ENCODE results near the gene SSBP3. TPM values are rescaled to one million over a fixed set of nuclear protein-coding genes. Genes with fewer than 3 reads are reported as not detected.
A peak's percentile ranks its signal among the peaks of the same experiment; 100 is the strongest.

The SSBP3 gene
- total and polyA plus RNA-seq, 4 donors: 43.7 to 83.4 (median 65.8) TPM

DNA sequence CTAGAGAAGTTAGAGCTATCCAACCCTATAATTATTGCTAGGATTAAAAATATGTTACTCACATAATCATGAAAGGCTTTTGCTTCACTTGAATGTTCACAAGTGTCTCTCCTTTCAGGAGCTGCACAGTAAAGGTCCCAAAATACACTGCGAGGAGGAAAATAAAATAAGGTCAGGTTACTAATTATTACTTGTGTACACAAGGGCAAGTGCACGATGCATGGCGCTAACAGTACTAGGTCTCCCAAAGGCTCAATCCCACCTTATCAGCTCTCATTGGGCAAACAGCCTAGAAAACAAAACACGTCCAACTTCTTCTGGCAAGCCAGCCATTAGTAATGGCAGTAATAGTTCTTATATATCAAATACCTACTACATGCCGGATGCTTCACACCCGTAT, 4.4 kb downstream of the SSBP3 start:
- Histone ChIP-seq H3K27ac (ENCODE audit: low read depth in 1 of 2, low read length in 2 of 2) (no peak overlapping the region), H3K27me3 (ENCODE audit: control insufficient read depth in 1 of 2, insufficient read depth in 2 of 2, low read length in 1 of 2) (no peaks in the 10 kb centered on the region), H3K36me3 (ENCODE audit: control insufficient read depth in 1 of 2, insufficient read depth in 2 of 2, low read length in 1 of 2) (peaks cover 4 to 5% of the 10 kb centered on the region in 2 donors), H3K4me3 (ENCODE audit: low read length in 2 of 2) (no peak overlapping the region), H3K9me3 (ENCODE audit: control insufficient read depth, low read length) (no peaks in the 10 kb centered on the region), H3K4me1 (ENCODE audit: control insufficient read depth in 1 of 2, insufficient read depth in 2 of 2, low read length in 2 of 2) (peaks cover 3 to 4% of the 10 kb centered on the region in 2 donors)
- intact Hi-C loops (cut with DNase I): no loop called here
- ATAC-seq (ENCODE audit: low FRiP score): no peak
- 43 to 54% methylated on average over 6 of the region's 6 CpGs for WGBS, 2 donors
- no peak for DNase-seq

DNA sequence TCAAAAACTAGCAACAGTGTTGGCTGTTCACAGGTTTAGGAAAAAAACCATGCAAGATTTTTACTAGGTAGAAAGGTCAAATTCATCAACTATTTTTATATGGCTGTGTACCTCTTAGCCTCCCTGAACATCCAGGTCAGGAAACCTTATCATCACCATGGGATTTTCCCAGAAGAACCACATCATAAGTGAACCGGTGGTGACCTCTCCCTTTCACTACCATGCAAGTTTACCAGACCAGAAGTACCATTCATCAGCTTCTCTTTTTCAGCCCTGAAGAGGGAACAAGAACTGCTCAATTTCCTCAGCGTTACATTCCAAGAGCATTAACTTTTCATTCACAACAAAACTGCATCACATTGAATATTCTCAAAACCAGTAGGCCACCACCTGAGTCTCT, 5.9 kb downstream of the SSBP3 start:
- intact Hi-C loops (cut with DNase I): no loop called here
- 96% methylated on average over 2 of the region's 2 CpGs for WGBS, 2 donors
- ATAC-seq (ENCODE audit: low FRiP score): no peak
- DNase-seq: no peak
- H3K27me3 ChIP-seq (ENCODE audit: control insufficient read depth in 1 of 2, insufficient read depth in 2 of 2, low read length in 1 of 2): no peaks in the 10 kb centered on the region
- no peaks in the 10 kb centered on the region for H3K9me3 ChIP-seq (ENCODE audit: control insufficient read depth, low read length)
- peaks cover 4 to 5% of the 10 kb centered on the region in 2 donors for H3K36me3 ChIP-seq (ENCODE audit: control insufficient read depth in 1 of 2, insufficient read depth in 2 of 2, low read length in 1 of 2)
- H3K4me1 ChIP-seq (ENCODE audit: control insufficient read depth in 1 of 2, insufficient read depth in 2 of 2, low read length in 2 of 2): peaks cover 3 to 4% of the 10 kb centered on the region in 2 donors
- H3K27ac ChIP-seq (ENCODE audit: low read depth in 1 of 2, low read length in 2 of 2): no peak overlapping the region
- no peak overlapping the region for H3K4me3 ChIP-seq (ENCODE audit: low read length in 2 of 2)

DNA sequence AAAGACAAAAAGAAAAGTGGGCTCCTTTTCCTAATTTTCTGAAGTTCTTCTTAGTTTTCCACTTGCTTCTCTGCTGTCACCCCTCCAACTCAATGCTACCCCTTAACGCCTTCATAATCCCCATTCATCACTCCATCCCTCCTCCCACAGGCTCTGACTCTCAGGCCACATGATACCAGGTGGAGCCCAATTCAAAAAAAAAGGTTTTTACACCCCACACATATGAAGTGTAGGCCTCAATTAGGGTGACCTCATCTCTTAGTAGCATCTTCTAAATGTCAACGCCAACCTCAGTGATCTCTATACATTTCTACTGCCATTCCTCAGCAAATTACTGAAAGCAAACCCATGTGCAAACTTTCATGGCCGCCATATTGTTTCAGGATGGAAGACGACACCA, 6.4 kb downstream of the SSBP3 start:
- H3K4me3 ChIP-seq (ENCODE audit: low read length in 2 of 2): no peak overlapping the region
- peaks cover 4 to 5% of the 10 kb centered on the region in 2 donors for H3K36me3 ChIP-seq (ENCODE audit: control insufficient read depth in 1 of 2, insufficient read depth in 2 of 2, low read length in 1 of 2)
- intact Hi-C loops (cut with DNase I): no loop called here
- DNase-seq (no peak), ATAC-seq (ENCODE audit: low FRiP score) (no peak)
- no peaks in the 10 kb centered on the region for H3K9me3 ChIP-seq (ENCODE audit: control insufficient read depth, low read length)
- 98% methylated on average over 4 of the region's 4 CpGs for WGBS, 2 donors
- H3K4me1 ChIP-seq (ENCODE audit: control insufficient read depth in 1 of 2, insufficient read depth in 2 of 2, low read length in 2 of 2): peaks cover 3 to 4% of the 10 kb centered on the region in 2 donors
- H3K27ac ChIP-seq (ENCODE audit: low read depth in 1 of 2, low read length in 2 of 2): no peak overlapping the region
- no peaks in the 10 kb centered on the region for H3K27me3 ChIP-seq (ENCODE audit: control insufficient read depth in 1 of 2, insufficient read depth in 2 of 2, low read length in 1 of 2)

DNA sequence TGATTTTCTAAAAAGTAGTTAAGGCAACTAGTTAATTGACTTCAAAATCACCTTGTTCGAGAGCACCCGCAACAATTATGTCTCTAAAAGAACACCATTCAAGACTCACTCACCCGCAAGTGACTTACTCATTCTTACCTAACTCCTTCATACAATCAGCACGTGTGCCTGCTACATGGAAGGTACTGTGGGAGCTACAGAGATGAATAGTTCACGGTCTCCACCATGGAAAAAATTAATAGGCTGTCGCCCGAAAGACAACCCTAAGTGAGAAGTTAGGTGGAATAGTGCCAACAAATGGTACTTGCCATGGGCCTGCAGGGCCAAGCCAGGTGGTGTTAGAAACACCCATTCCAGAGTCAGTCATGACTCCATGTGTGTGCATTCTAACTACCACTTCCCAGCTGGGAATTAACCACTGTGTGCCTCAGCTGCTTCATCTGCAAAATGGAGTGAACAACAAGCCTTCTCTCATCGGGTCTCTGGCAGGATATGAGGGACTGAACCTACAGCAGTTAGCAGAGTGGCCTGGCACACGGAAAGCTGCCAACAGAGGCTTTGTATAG, 7.1 kb downstream of the SSBP3 start:
- 94 to 95% methylated on average over 9 of the region's 9 CpGs for WGBS, 2 donors
- intact Hi-C loops (cut with DNase I): no loop called here
- H3K36me3 ChIP-seq (ENCODE audit: control insufficient read depth in 1 of 2, insufficient read depth in 2 of 2, low read length in 1 of 2): peaks cover 4 to 5% of the 10 kb centered on the region in 2 donors
- DNase-seq (no peak), ATAC-seq (ENCODE audit: low FRiP score) (no peak)
- no peak overlapping the region for H3K27ac ChIP-seq (ENCODE audit: low read depth in 1 of 2, low read length in 2 of 2)
- H3K4me3 ChIP-seq (ENCODE audit: low read length in 2 of 2): no peak overlapping the region
- no peaks in the 10 kb centered on the region for H3K9me3 ChIP-seq (ENCODE audit: control insufficient read depth, low read length)
- H3K4me1 ChIP-seq (ENCODE audit: control insufficient read depth in 1 of 2, insufficient read depth in 2 of 2, low read length in 2 of 2): peaks cover 3 to 4% of the 10 kb centered on the region in 2 donors
- no peaks in the 10 kb centered on the region for H3K27me3 ChIP-seq (ENCODE audit: control insufficient read depth in 1 of 2, insufficient read depth in 2 of 2, low read length in 1 of 2)

DNA sequence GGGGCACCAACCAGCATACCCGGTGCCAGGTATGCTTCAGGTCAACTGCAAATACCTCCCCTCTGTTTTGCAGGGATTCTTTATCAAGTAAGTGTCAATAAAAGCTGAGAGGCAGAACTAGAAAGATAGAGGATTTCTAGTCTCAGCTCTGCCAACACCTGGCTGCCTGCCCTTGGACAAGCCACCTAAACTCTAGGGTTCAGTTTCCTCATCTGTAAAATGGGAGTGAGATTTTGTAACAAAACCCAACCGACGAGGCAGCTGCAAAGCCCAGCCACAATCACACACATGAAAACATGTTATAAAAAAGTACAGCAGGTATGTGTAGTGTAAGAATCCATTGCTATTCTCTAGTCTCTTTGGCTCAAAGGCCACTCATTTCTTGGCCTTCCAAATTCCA, 8.2 kb downstream of the SSBP3 start:
- no peaks in the 10 kb centered on the region for H3K27me3 ChIP-seq (ENCODE audit: control insufficient read depth in 1 of 2, insufficient read depth in 2 of 2, low read length in 1 of 2)
- ATAC-seq (ENCODE audit: low FRiP score) (no peak), DNase-seq (no peak)
- peaks cover 4 to 8% of the 10 kb centered on the region in 2 donors for H3K36me3 ChIP-seq (ENCODE audit: control insufficient read depth in 1 of 2, insufficient read depth in 2 of 2, low read length in 1 of 2)
- H3K4me3 ChIP-seq (ENCODE audit: low read length in 2 of 2): no peak overlapping the region
- intact Hi-C loops (cut with DNase I): no loop called here
- H3K27ac ChIP-seq (ENCODE audit: low read depth in 1 of 2, low read length in 2 of 2): no peak overlapping the region
- H3K4me1 ChIP-seq (ENCODE audit: control insufficient read depth in 1 of 2, insufficient read depth in 2 of 2, low read length in 2 of 2): peaks cover 1 to 3% of the 10 kb centered on the region in 2 donors
- 89 to 94% methylated on average over 3 of the region's 3 CpGs for WGBS, 2 donors
- no peaks in the 10 kb centered on the region for H3K9me3 ChIP-seq (ENCODE audit: control insufficient read depth, low read length)

DNA sequence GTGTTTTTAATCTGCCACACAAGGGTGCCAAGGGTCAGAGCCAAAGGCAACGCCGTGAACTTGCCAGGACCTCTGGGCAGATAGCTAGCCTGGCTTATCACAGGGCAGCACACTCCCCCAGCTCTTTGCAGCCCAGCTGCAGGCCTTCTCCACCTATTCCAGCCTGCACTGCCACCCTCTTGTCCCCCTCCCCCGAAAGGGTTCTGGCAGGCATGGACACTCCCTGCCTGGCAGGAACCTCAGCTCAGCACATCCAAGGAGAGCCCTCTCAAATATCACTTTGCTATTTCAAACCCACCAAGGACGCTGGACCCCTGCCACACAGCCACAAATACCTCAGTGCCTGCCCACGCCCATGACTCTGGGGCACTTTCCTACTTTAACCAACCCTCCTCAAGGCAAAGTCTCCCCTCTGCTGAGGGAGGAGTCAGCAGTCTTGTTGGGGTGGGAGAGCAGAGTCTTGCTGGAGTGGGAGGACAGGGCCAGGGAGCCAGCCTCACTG, 9.1 kb downstream of the SSBP3 start:
- WGBS, 2 donors: 4 to 6% methylated on average over 5 of the region's 5 CpGs
- intact Hi-C loops (cut with DNase I): no loop called here
- no peak overlapping the region for H3K4me3 ChIP-seq (ENCODE audit: low read length in 2 of 2)
- no peaks in the 10 kb centered on the region for H3K27me3 ChIP-seq (ENCODE audit: control insufficient read depth in 1 of 2, insufficient read depth in 2 of 2, low read length in 1 of 2)
- no peak overlapping the region for H3K27ac ChIP-seq (ENCODE audit: low read depth in 1 of 2, low read length in 2 of 2)
- H3K36me3 ChIP-seq (ENCODE audit: control insufficient read depth in 1 of 2, insufficient read depth in 2 of 2, low read length in 1 of 2): peaks cover 4 to 10% of the 10 kb centered on the region in 2 donors
- no peak for DNase-seq
- ATAC-seq (ENCODE audit: low FRiP score): peak; percentile 49
- H3K4me1 ChIP-seq (ENCODE audit: control insufficient read depth in 1 of 2, insufficient read depth in 2 of 2, low read length in 2 of 2): peaks cover 1 to 3% of the 10 kb centered on the region in 2 donors
- no peaks in the 10 kb centered on the region for H3K9me3 ChIP-seq (ENCODE audit: control insufficient read depth, low read length)

DNA sequence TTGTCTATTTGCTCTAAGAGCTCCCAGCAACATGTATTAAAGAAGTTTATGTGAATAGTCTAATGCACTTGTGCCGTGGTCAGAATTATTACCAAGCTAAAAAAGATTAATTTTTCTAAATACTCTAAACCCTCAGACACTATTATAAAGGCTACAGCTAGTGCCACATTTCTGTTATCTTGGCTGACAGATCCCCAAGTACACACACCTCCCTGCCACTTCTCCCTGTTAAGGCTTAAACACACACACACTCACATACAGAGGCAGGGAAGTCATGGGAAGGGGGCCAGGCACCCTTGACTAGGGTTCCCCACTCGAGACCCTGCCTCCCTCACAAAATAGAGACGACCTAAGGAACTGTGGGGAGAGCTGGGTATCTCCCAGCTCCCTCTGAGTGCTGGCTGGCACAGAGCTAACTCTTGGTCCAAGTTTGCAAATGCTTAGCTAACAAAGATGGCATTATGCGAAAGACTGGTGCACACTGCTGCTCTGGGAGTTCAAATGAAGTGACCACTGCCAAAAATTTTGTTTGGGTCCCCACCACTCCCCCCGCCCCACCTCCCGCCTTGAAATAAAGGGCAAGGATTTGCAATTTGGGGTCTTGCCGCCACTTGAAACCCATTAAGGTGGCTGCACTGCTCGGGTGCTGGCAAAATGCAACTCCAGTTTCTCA, 9.8 kb downstream of the SSBP3 start:
- DNase-seq: no peak
- H3K4me1 ChIP-seq (ENCODE audit: control insufficient read depth in 1 of 2, insufficient read depth in 2 of 2, low read length in 2 of 2): peaks cover 0 to 1% of the 10 kb centered on the region in 2 donors
- peak overlapping the region in 1 of 2 donors; percentile 21 for H3K27ac ChIP-seq (ENCODE audit: low read depth in 1 of 2, low read length in 2 of 2)
- 10 to 16% methylated on average over 8 of the region's 8 CpGs for WGBS, 2 donors
- no peaks in the 10 kb centered on the region for H3K27me3 ChIP-seq (ENCODE audit: control insufficient read depth in 1 of 2, insufficient read depth in 2 of 2, low read length in 1 of 2)
- H3K36me3 ChIP-seq (ENCODE audit: control insufficient read depth in 1 of 2, insufficient read depth in 2 of 2, low read length in 1 of 2): peaks cover 4 to 10% of the 10 kb centered on the region in 2 donors
- no peak overlapping the region for H3K4me3 ChIP-seq (ENCODE audit: low read length in 2 of 2)
- intact Hi-C loops (cut with DNase I): no loop called here
- H3K9me3 ChIP-seq (ENCODE audit: control insufficient read depth, low read length): no peaks in the 10 kb centered on the region
- ATAC-seq (ENCODE audit: low FRiP score): no peak

DNA sequence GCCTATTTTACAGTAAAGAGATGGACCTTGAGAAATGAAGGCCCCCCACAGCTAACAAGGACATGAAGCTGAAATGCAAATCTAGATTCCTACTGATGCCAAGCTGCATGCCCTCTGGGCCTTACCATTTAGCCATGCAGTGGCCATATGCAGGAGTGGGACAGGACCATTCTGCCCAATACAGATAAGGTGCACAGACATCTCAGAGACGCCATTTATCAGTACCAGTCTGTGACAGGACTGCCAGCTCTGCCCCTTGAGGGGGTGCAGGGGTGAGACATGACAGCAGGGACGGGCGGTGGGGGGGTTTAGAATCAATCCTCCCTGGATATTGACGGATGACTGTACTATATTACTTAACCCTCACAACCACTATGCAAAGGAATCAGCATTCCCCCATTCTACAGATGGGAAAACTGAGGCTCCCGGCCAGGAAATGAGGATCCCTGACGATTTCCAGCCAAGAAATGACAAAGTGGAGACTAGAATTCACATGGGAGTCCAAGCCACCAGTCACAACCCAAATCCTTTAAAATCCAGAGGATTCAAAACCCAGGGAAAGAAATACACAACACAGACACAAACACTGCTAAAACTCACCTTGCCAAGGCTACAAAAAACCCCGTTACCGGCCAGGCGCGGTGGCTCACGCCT, 10.8 kb downstream of the SSBP3 start:
- ATAC-seq (ENCODE audit: low FRiP score) (no peak), DNase-seq (no peak)
- Histone ChIP-seq H3K4me3 (ENCODE audit: low read length in 2 of 2) (no peak overlapping the region), H3K36me3 (ENCODE audit: control insufficient read depth in 1 of 2, insufficient read depth in 2 of 2, low read length in 1 of 2) (peaks cover 4 to 10% of the 10 kb centered on the region in 2 donors), H3K27ac (ENCODE audit: low read depth in 1 of 2, low read length in 2 of 2) (no peak overlapping the region), H3K9me3 (ENCODE audit: control insufficient read depth, low read length) (no peaks in the 10 kb centered on the region), H3K4me1 (ENCODE audit: control insufficient read depth in 1 of 2, insufficient read depth in 2 of 2, low read length in 2 of 2) (no peaks in the 10 kb centered on the region), H3K27me3 (ENCODE audit: control insufficient read depth in 1 of 2, insufficient read depth in 2 of 2, low read length in 1 of 2) (no peaks in the 10 kb centered on the region)
- intact Hi-C loops (cut with DNase I): no loop called here
- 93 to 95% methylated on average over 11 of the region's 11 CpGs for WGBS, 2 donors

All from aorta (tissue), 5 donors.